ENCODE data around the gene MYOZ1.
A peak's percentile ranks its signal among the peaks of the same experiment; 100 is the strongest.

DNA sequence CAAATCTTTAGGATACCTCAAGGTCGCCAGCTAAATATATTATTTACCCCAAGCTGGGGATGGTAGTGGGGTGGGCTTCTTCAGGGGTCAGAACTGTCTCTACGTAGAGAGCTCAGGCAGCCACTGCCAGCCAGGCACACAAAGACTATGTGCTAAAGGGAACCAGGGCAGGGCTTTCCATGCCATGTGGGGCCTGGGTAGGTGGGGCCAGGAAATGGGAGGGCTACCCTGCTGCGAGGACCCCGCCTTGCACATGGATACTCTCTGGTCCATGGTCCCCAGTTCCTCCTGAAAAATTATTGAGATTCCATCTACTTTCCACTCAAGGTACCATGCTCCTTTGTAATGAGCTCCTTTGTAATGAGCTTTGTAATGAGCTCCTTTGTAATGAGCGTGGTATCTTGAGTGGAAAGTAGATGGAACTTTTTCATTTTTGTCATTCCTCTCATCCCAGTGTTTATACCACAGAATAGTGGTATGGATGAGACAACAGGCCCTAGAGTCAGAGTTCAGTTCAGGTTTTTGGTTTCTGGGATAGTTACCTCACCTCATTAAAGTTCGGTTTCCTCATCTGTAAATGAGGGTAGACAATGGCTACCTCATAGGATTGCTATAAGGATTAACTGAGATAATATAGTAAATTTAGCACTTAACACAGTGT is 8.7 kb upstream of the MYOZ1 start:
- TF ChIP-seq, protein P1, sequence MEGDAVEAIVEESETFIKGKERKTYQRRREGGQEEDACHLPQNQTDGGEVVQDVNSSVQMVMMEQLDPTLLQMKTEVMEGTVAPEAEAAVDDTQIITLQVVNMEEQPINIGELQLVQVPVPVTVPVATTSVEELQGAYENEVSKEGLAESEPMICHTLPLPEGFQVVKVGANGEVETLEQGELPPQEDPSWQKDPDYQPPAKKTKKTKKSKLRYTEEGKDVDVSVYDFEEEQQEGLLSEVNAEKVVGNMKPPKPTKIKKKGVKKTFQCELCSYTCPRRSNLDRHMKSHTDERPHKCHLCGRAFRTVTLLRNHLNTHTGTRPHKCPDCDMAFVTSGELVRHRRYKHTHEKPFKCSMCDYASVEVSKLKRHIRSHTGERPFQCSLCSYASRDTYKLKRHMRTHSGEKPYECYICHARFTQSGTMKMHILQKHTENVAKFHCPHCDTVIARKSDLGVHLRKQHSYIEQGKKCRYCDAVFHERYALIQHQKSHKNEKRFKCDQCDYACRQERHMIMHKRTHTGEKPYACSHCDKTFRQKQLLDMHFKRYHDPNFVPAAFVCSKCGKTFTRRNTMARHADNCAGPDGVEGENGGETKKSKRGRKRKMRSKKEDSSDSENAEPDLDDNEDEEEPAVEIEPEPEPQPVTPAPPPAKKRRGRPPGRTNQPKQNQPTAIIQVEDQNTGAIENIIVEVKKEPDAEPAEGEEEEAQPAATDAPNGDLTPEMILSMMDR (IDR thresholded peaks at IDR 0.05), result no peak
- peak in 1 of 2 donors; percentile 29 for TF ChIP-seq POLR2A (IDR thresholded peaks at IDR 0.05)
